NCI-H82 treated with DMSO at 0.1 percent for 48 hours (cell line): ENCODE results near the gene IL12RB1.

Experiments used
- DNase-seq: peaks from one replicate; lab custom pipeline; 2025; ENCODE audit not compliant: unreplicated experiment; lab: John Stamatoyannopoulos, UW

The IL12RB1 gene

GRCh38 chr19:18013210-18014111, 73.3 kb downstream of the IL12RB1 start:
- DNase-seq, result no peak

- no peak for DNase-seq
Measured at GRCh38 chr19:18010149-18010548, 76.6 kb downstream of the IL12RB1 start.

GRCh38 chr19:18009412-18010066, 77.2 kb downstream of the IL12RB1 start:
- DNase-seq, result no peak
